22Rv1 (cell line): ENCODE measurements around the gene HSD11B1.

Experiments
- CTCF ChIP-seq: fragments of 450-650 bp; IDR thresholded peaks from 2 replicates; pipeline ENCODE4 v1.5.1; 2017; ENCODE audit warnings: mild to moderate bottlenecking
- ZFX ChIP-seq: fragments of 450-650 bp; IDR thresholded peaks from 2 replicates; pipeline ENCODE4 v1.6.1; 2017; ENCODE audit warnings: antibody characterized with exemption, borderline replicate concordance

- no peak for TF ChIP-seq CTCF
- TF ChIP-seq ZFX, result no peak
Observed at GRCh38 chr1:209702832-209703231, 1.8 kb upstream of the HSD11B1 start.
